Activated naive CD4-positive, alpha-beta T cell treated with Interleukin-2 at 50 U/mL for 16 hours (primary cell): ENCODE data around the gene ADH7.
"Not testable (repeated sequence)": the region's sequence is repeated elsewhere in the genome, so short reads cannot be mapped to it uniquely, and the experiment has no call there.

Experiments used
- DNase-seq: peaks from one replicate; pipeline ENCODE4 v3.0.0-alpha.2; 2020

Gene ADH7

DNA sequence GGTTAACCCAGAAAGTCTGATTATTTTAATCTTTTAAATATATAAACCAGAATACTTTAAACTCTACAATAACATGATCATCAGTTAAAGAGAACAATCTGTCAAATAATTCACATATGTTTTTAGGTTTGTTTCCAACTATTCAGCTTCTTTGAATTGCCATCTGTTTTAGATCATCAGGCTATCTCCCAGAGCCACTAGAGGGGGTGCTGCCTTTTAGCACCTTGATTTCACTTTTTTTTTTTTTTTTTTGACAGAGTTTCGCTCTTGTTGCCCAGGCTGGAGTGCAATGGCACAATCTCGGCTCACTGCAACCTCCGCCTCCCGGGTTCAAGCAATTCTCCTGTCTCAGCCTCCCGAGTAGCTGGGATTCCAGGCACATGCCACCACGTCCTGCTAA, 57.8 kb downstream of the ADH7 start:
- DNase-seq = not testable (repeated sequence)

DNA sequence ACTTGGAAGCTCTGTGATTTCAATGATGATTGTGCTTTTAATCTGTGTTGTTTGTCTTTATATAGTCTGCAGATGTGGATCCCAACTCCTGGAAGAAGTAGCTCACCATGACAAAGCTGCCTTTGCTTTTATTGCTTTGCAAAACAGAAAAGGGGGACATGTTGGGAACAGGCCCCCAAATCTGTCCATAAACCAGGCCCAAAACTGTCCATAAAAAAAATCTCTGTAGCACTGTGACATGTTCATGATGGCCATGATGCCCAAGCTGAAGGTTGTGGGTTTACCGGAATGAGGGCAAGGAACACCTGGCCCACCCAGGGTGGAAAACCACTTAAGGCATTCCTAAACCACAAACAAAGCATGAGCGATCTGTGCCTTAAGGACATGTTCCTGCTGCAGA, 62.7 kb downstream of the ADH7 start:
- not testable (repeated sequence) for DNase-seq

DNA sequence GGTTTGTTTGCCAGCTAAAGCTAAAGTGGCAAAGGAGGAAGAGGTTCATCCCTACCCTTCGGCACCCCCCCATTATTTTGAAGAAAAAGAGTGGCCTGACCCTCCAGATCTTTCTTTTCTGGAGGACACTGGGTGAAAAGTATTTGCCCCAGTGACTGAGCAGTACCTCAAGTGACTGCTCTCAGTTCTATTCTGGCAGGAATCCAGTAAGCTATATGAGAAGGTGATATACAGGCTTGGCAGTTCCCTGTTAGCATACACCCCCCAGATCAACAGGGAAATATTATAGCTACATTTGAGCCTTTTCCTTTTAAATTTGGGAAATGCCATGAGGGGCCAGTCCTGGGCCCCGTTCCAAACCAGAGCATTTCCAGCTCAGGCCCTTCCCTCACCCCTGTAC, 67.3 kb downstream of the ADH7 start:
- not testable (repeated sequence) for DNase-seq

DNA sequence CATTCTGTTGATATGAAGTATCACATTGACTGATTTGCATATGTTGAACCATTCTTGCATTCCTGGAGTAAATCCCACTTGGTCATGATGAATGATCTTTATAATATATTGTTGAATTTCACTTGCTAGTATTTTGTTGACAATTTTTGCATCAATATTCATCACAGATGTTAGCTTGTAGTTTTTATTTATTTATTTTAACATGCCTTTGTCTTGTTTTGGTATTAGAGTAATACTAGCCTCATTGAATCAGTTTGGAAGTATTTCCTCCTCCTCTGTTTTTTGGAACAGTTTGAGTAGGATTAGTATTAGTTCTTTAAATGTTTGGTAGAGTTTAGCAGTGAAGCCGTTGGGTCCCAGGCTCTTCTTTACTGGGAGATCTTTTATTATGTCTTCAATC, 68.7 kb downstream of the ADH7 start:
- no peak for DNase-seq

DNA sequence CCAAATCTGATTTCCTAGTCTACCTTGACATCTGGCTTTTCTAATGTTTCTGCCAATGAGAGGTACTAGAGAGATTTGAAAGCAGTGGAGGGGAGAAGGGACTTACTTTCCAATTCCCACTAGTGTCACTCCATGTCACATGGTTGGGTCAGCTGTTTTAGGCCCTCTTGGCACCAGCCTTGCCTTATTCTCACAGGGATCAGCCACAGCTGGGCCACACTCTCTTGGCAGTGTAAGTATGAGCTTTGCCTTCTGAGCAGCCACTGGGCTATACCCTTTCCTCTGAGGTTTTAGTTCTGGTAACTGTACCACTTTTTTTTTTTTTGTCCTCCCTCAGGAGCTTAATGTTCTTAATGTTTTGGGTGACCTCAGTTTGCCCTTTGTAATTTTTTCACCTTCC, 72.4 kb downstream of the ADH7 start:
- DNase-seq = no peak
